SU-DHL-6 (cell line): ENCODE results near the gene ADAR.

Experiments
- EZH2phosphoT487 ChIP-seq: fragments of 200-600 bp; sonication (generic), shearing (Covaris generic); conservative IDR thresholded peaks from 2 replicates; pipeline ENCODE4 v1.6.1; 2018; ENCODE audit warnings: mild to moderate bottlenecking, antibody characterized with exemption, low read length, moderate library complexity, mixed read lengths
- TF ChIP-seq, protein P1 (sequence below): fragments of 200-600 bp; sonication (generic); IDR thresholded peaks from one replicate; pipeline ENCODE4 v1.5.1; 2017; ENCODE audit warnings: antibody characterized with exemption, mild to moderate bottlenecking, low read length, moderate library complexity; ENCODE audit not compliant: insufficient read depth, poor library complexity, severe bottlenecking

- TF ChIP-seq, protein P1, sequence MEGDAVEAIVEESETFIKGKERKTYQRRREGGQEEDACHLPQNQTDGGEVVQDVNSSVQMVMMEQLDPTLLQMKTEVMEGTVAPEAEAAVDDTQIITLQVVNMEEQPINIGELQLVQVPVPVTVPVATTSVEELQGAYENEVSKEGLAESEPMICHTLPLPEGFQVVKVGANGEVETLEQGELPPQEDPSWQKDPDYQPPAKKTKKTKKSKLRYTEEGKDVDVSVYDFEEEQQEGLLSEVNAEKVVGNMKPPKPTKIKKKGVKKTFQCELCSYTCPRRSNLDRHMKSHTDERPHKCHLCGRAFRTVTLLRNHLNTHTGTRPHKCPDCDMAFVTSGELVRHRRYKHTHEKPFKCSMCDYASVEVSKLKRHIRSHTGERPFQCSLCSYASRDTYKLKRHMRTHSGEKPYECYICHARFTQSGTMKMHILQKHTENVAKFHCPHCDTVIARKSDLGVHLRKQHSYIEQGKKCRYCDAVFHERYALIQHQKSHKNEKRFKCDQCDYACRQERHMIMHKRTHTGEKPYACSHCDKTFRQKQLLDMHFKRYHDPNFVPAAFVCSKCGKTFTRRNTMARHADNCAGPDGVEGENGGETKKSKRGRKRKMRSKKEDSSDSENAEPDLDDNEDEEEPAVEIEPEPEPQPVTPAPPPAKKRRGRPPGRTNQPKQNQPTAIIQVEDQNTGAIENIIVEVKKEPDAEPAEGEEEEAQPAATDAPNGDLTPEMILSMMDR = no peak
- no peak for TF ChIP-seq EZH2phosphoT487
These were observed 57.9 kb downstream of the ADAR start for GRCh38 chr1:154550070-154550469.
